ENCODE data around the gene DDX56.

Gene DDX56

GRCh38 chr7:44538798-44539668 lies 34.7 kb downstream of the DDX56 start:
- H3K4me3 Mint-ChIP-seq: no peak overlapping the region
- no peaks in the 10 kb centered on the region for H3K9me3 Mint-ChIP-seq (ENCODE audit: low read depth)
- peaks cover 3% of the 10 kb centered on the region for H3K27me3 Mint-ChIP-seq
- no peaks in the 10 kb centered on the region for H3K36me3 Mint-ChIP-seq
- H3K27ac Mint-ChIP-seq: no peak overlapping the region
- no peaks in the 10 kb centered on the region for H3K4me1 Mint-ChIP-seq (ENCODE audit: low read depth)

GRCh38 chr7:44538093-44538797 lies 35.5 kb downstream of the DDX56 start:
- no peaks in the 10 kb centered on the region for H3K27me3 Mint-ChIP-seq
- no peaks in the 10 kb centered on the region for H3K9me3 Mint-ChIP-seq (ENCODE audit: low read depth)
- H3K27ac Mint-ChIP-seq: no peak overlapping the region
- no peak overlapping the region for H3K4me3 Mint-ChIP-seq
- H3K4me1 Mint-ChIP-seq (ENCODE audit: low read depth): no peaks in the 10 kb centered on the region
- H3K36me3 Mint-ChIP-seq: no peaks in the 10 kb centered on the region

GRCh38 chr7:44537442-44537841 lies 36.3 kb downstream of the DDX56 start:
- Mint-ChIP-seq H3K27ac (no peak overlapping the region), H3K9me3 (ENCODE audit: low read depth) (no peaks in the 10 kb centered on the region), H3K36me3 (no peaks in the 10 kb centered on the region), H3K4me1 (ENCODE audit: low read depth) (no peaks in the 10 kb centered on the region), H3K27me3 (no peaks in the 10 kb centered on the region), H3K4me3 (no peak overlapping the region)

GRCh38 chr7:44536090-44536489 lies 37.6 kb downstream of the DDX56 start:
- H3K27ac Mint-ChIP-seq: no peak overlapping the region
- no peak overlapping the region for H3K4me3 Mint-ChIP-seq
- H3K9me3 Mint-ChIP-seq (ENCODE audit: low read depth): no peaks in the 10 kb centered on the region
- no peaks in the 10 kb centered on the region for H3K27me3 Mint-ChIP-seq
- no peaks in the 10 kb centered on the region for H3K4me1 Mint-ChIP-seq (ENCODE audit: low read depth)
- no peaks in the 10 kb centered on the region for H3K36me3 Mint-ChIP-seq

- Mint-ChIP-seq H3K36me3 (no peaks in the 10 kb centered on the region), H3K27ac (no peak overlapping the region), H3K27me3 (no peaks in the 10 kb centered on the region), H3K9me3 (ENCODE audit: low read depth) (no peaks in the 10 kb centered on the region), H3K4me3 (no peak overlapping the region), H3K4me1 (ENCODE audit: low read depth) (no peaks in the 10 kb centered on the region)
These were observed 38.2 kb downstream of the DDX56 start for GRCh38 chr7:44535348-44536064.

GRCh38 chr7:44534501-44534900 lies 39.2 kb downstream of the DDX56 start:
- H3K4me1 Mint-ChIP-seq (ENCODE audit: low read depth): no peaks in the 10 kb centered on the region
- no peak overlapping the region for H3K27ac Mint-ChIP-seq
- no peaks in the 10 kb centered on the region for H3K9me3 Mint-ChIP-seq (ENCODE audit: low read depth)
- H3K36me3 Mint-ChIP-seq: no peaks in the 10 kb centered on the region
- H3K27me3 Mint-ChIP-seq: no peaks in the 10 kb centered on the region
- H3K4me3 Mint-ChIP-seq: no peak overlapping the region

GRCh38 chr7:44534087-44534486 lies 39.6 kb downstream of the DDX56 start:
- Mint-ChIP-seq H3K4me1 (ENCODE audit: low read depth) (no peaks in the 10 kb centered on the region), H3K27me3 (no peaks in the 10 kb centered on the region), H3K9me3 (ENCODE audit: low read depth) (no peaks in the 10 kb centered on the region), H3K36me3 (no peaks in the 10 kb centered on the region), H3K4me3 (no peak overlapping the region), H3K27ac (no peak overlapping the region)

- no peak overlapping the region for H3K27ac Mint-ChIP-seq
- no peaks in the 10 kb centered on the region for H3K36me3 Mint-ChIP-seq
- H3K4me1 Mint-ChIP-seq (ENCODE audit: low read depth): no peaks in the 10 kb centered on the region
These were observed 40.2 kb downstream of the DDX56 start for GRCh38 chr7:44533301-44534055.

GRCh38 chr7:44531421-44532380 lies 42.0 kb downstream of the DDX56 start:
- Mint-ChIP-seq H3K4me1 (ENCODE audit: low read depth) (no peaks in the 10 kb centered on the region), H3K36me3 (no peaks in the 10 kb centered on the region), H3K27ac (no peak overlapping the region), H3K4me3 (no peak overlapping the region), H3K9me3 (ENCODE audit: low read depth) (no peaks in the 10 kb centered on the region), H3K27me3 (no peaks in the 10 kb centered on the region)

More at GRCh38 chr7:44533301-44534055, 40.2 kb downstream of the DDX56 start:
- Mint-ChIP-seq H3K4me3 (no peak overlapping the region), H3K9me3 (ENCODE audit: low read depth) (no peaks in the 10 kb centered on the region), H3K27me3 (no peaks in the 10 kb centered on the region)

- no peak overlapping the region for H3K4me3 Mint-ChIP-seq
- no peaks in the 10 kb centered on the region for H3K9me3 Mint-ChIP-seq (ENCODE audit: low read depth)
- peaks cover under 1% of the 10 kb centered on the region for H3K36me3 Mint-ChIP-seq
- no peaks in the 10 kb centered on the region for H3K27me3 Mint-ChIP-seq
- H3K4me1 Mint-ChIP-seq (ENCODE audit: low read depth): no peaks in the 10 kb centered on the region
- H3K27ac Mint-ChIP-seq: no peak overlapping the region
These were observed 42.7 kb downstream of the DDX56 start for GRCh38 chr7:44530990-44531389.

- no peaks in the 10 kb centered on the region for H3K27me3 Mint-ChIP-seq
- H3K9me3 Mint-ChIP-seq (ENCODE audit: low read depth): peaks cover 4% of the 10 kb centered on the region
- no peak overlapping the region for H3K27ac Mint-ChIP-seq
- H3K4me1 Mint-ChIP-seq (ENCODE audit: low read depth): no peaks in the 10 kb centered on the region
- no peak overlapping the region for H3K4me3 Mint-ChIP-seq
- peaks cover 6% of the 10 kb centered on the region for H3K36me3 Mint-ChIP-seq
These were observed 48.8 kb downstream of the DDX56 start for GRCh38 chr7:44524811-44525388.

- no peak overlapping the region for H3K4me3 Mint-ChIP-seq
- peaks cover 6% of the 10 kb centered on the region for H3K36me3 Mint-ChIP-seq
- H3K9me3 Mint-ChIP-seq (ENCODE audit: low read depth): peaks cover 4% of the 10 kb centered on the region
- H3K4me1 Mint-ChIP-seq (ENCODE audit: low read depth): no peaks in the 10 kb centered on the region
- no peak overlapping the region for H3K27ac Mint-ChIP-seq
- H3K27me3 Mint-ChIP-seq: no peaks in the 10 kb centered on the region
These were observed 51.4 kb downstream of the DDX56 start for GRCh38 chr7:44522315-44522714.

- Mint-ChIP-seq H3K27me3 (no peaks in the 10 kb centered on the region), H3K36me3 (peaks cover 6% of the 10 kb centered on the region), H3K4me1 (ENCODE audit: low read depth) (no peaks in the 10 kb centered on the region), H3K4me3 (no peak overlapping the region), H3K9me3 (ENCODE audit: low read depth) (peaks cover 4% of the 10 kb centered on the region), H3K27ac (no peak overlapping the region)
These were observed 52.2 kb downstream of the DDX56 start for GRCh38 chr7:44521347-44522095.
